Activated T-cell treated with anti-CD3 and anti-CD28 coated beads, Interleukin-2, amount 50 U/mL, for 4 hours (primary cell): Measurements from ENCODE around the gene SLC5A10. TPM values are rescaled to one million over a fixed set of nuclear protein-coding genes. Genes with fewer than 3 reads are reported as not detected.
"Not testable (repeated sequence)": the region's sequence is repeated elsewhere in the genome, so short reads cannot be mapped to it uniquely, and the experiment has no call there.

Source experiments
- ATAC-seq, 2 donors: fragments of 200-7000 bp; cut with Tn5 transposase; one replicate each; pipeline ENCODE4 v1.10.0; 2021
- DNase-seq: peaks from one replicate; pipeline ENCODE4 v3.0.0-alpha.2; 2020
- H3K27me3 Mint-ChIP-seq: one replicate; pipeline ENCODE4 v1.8.0; 2021; ENCODE audit warnings: low read depth, mixed read lengths
- H3K36me3 Mint-ChIP-seq: one replicate; pipeline ENCODE4 v1.8.0; 2022; ENCODE audit warnings: mixed read lengths; ENCODE audit not compliant: insufficient read depth
- H3K4me1 Mint-ChIP-seq: one replicate; pipeline ENCODE4 v1.8.0; 2021; ENCODE audit warnings: low read depth, mixed read lengths
- H3K4me3 Mint-ChIP-seq: one replicate; pipeline ENCODE4 v1.8.0; 2021; ENCODE audit warnings: mild to moderate bottlenecking, moderate library complexity, mixed read lengths
- H3K9me3 Mint-ChIP-seq: one replicate; pipeline ENCODE4 v1.8.0; 2021; ENCODE audit warnings: mixed read lengths
- total RNA-seq, 3 donors: library from RNA; stranded (reverse); gene quantifications; one replicate each; pipeline ENCODE4 v1.2.1, GENCODE V29; 2021

Gene SLC5A10
- total RNA-seq = not detected

DNA sequence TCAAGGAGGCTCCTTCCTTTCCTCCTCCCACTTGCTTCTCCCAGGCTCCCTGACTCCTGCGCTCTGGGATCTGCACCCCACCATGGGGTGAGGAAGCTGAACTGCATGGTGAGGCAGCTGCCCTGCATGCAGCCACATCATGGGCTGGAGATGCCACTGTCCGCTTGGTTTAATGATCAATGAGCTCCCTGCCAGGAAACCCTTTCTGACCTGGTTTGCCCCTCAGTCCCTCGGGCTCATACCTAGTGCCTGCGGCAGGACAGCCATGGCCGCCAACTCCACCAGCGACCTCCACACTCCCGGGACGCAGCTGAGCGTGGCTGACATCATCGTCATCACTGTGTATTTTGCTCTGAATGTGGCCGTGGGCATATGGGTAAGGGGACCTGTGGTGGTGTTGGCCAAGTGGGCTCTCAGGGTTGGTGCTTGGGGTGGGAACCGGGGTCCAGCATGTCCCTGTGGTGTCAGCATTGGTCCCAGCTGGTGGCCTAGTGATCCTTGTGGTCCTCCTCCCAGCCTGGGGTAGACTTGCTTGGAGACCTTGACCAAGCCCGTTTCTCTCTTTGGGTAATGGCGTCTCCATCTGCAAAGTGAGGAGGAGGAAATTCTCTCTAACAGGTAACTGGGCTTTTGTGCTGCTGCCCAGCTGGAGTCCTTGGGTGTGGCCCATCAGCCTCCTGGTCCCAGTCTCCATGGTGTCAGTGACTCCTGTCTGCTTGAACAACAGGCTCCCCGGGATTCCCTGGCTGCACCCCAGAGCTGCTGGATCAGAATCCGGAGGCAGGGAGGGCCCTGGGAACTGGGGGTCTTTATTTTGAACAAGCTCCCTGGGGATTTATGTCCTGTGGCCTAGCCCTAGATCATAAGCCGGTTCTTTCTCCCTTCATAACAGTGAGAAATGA is at the start of gene SLC5A10:
TSS of gene SLC5A10 (plus strand) at position 225 of the 902 bp plus-strand sequence. CDS start at position 266, 41 bp downstream.
- H3K4me3 Mint-ChIP-seq = no peak within 1 kb of the TSS
- H3K9me3 Mint-ChIP-seq = no peaks in the 10 kb centered on the region
- DNase-seq = no peak
- ATAC-seq = no peak
- H3K27me3 Mint-ChIP-seq = peaks cover 1% of the 10 kb centered on the region
- H3K36me3 Mint-ChIP-seq = no peaks in the 10 kb centered on the region
- peaks cover 30% of the 10 kb centered on the region for H3K4me1 Mint-ChIP-seq

DNA sequence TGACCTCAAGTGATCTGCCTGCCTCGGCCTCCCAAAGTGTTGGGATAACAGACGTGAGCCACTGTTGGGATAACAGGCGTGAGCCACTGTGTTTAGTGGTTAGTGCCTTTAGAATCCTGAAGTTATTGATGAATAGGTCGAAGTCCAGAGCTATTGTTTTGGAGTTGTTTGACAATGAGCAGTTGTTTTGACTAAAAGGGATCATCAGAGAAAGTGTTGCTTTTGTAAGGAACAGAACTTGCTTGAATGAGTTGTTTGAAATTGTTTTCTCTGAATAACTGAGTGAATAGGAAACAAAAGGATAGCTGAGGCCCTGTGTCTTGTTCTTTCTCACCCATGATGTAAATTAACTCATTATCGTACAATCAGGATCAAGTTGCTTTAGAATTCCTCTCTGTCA is 47.5 kb upstream of the SLC5A10 start:
- no peak for ATAC-seq
- H3K4me1 Mint-ChIP-seq = peaks cover 35% of the 10 kb centered on the region
- no peak overlapping the region for H3K4me3 Mint-ChIP-seq
- H3K27me3 Mint-ChIP-seq = no peaks in the 10 kb centered on the region
- no peaks in the 10 kb centered on the region for H3K9me3 Mint-ChIP-seq
- peaks cover 35% of the 10 kb centered on the region for H3K36me3 Mint-ChIP-seq
- no peak for DNase-seq

DNA sequence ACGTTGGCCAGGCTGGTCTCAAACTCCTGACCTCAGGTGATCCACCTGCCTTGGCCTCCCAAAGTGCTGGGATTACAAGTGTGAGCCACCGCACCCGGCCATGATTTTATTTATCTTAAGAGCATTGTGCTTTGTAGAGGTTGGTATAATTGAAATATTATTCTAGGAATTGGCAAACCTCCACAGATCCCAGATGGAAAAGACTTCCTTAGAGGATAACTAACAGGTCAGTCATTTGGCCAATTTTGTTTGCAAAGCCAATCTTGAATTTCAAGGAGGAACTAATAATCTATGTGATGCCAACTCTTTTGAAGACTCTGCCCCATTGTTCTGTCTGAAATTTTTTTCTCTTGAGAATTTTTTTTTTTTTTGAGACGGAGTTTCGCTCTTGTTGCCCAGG is 46.7 kb upstream of the SLC5A10 start:
- ATAC-seq (no peak), DNase-seq (no peak)
- H3K4me1 Mint-ChIP-seq = peaks cover 32% of the 10 kb centered on the region
- H3K27me3 Mint-ChIP-seq = no peaks in the 10 kb centered on the region
- H3K4me3 Mint-ChIP-seq = no peak overlapping the region
- peaks cover 35% of the 10 kb centered on the region for H3K36me3 Mint-ChIP-seq
- H3K9me3 Mint-ChIP-seq = no peaks in the 10 kb centered on the region

DNA sequence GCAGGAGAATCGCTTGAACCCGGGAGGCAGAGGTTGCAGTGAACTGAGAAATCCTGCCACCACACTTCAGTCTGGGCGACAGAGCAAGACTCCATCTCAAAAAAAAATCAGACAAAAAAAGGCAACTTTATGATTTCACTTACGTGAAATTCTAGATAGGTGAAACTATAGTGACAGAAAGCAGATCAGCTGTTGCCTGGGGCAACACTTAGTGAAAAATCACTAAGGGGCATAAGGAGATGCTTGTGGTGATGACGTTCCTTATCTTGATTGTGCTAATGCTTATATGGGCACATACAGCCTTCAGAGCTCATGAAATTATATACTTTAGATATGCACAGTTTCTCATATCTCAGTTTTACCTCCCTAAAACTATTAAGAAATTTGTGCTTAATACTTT is 41.6 kb upstream of the SLC5A10 start:
- Mint-ChIP-seq H3K36me3 (peaks cover 41% of the 10 kb centered on the region), H3K4me1 (peaks cover 2% of the 10 kb centered on the region), H3K4me3 (no peak overlapping the region), H3K9me3 (no peaks in the 10 kb centered on the region), H3K27me3 (no peaks in the 10 kb centered on the region)
- no peak for DNase-seq
- ATAC-seq = no peak

DNA sequence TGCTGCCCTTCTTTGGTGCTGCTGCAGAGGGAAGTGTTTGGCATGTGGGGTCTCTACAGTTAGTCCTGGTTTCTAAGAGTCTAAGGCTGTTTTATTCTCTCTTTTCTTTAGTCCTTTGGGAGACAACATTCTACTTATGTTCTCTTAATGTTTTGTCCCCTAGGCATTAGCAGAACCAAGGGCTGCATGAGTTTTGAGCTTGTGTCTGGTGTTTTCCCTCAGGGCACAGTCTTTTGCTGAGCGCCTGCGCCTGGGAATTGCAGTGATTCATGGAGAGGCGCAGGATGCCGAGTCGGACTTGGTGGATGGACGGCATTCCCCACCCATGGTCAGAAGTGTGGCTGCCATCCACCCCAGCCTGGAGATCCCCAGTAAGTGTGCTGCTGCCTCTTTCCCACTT is 41.1 kb upstream of the SLC5A10 start:
- Mint-ChIP-seq H3K9me3 (no peaks in the 10 kb centered on the region), H3K4me3 (no peak overlapping the region), H3K27me3 (no peaks in the 10 kb centered on the region), H3K4me1 (peaks cover 2% of the 10 kb centered on the region), H3K36me3 (peaks cover 43% of the 10 kb centered on the region)
- DNase-seq (no peak), ATAC-seq (no peak)

GRCh38 chr17:18916816-18917500 is 35.0 kb upstream of the SLC5A10 start:
- Mint-ChIP-seq H3K9me3 (no peaks in the 10 kb centered on the region), H3K4me1 (peaks cover 39% of the 10 kb centered on the region), H3K27me3 (no peaks in the 10 kb centered on the region), H3K36me3 (peaks cover 36% of the 10 kb centered on the region), H3K4me3 (no peak overlapping the region)
- peak in 1 of 2 donors; percentile 7 for ATAC-seq
- DNase-seq = no peak

DNA sequence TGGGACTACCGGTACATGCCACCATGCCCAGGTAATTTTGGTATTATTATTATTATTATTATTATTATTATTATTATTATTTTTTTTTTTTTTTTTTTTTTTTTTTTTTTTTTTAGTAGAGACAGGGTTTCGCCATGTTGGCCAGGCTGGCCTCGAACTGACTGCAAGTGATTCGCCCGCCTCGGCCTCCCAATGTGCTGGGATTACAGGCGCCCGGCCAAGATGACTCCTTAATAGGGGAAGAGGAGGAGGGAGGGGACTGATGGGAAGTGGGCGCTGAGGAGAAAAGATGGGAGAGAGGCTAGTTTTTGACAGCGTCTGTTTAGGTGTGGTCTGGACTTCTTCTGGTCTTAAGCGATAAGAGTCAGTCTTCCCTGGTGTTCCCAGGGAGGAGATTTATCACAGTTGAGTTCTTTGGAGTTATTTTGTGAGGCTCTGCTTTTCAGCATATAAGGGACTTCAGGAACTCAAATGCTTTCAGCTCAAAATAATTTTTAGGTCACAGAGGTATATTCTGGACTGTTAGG is 34.4 kb upstream of the SLC5A10 start:
- no peaks in the 10 kb centered on the region for H3K9me3 Mint-ChIP-seq
- no peak overlapping the region for H3K4me3 Mint-ChIP-seq
- DNase-seq = no peak
- ATAC-seq = no peak
- H3K4me1 Mint-ChIP-seq = peaks cover 44% of the 10 kb centered on the region
- peaks cover 30% of the 10 kb centered on the region for H3K36me3 Mint-ChIP-seq
- no peaks in the 10 kb centered on the region for H3K27me3 Mint-ChIP-seq

GRCh38 chr17:18919963-18920362 is 32.0 kb upstream of the SLC5A10 start:
- ATAC-seq (peak in 1 of 2 donors; percentile 11), DNase-seq (no peak)
- H3K4me1 Mint-ChIP-seq = peaks cover 49% of the 10 kb centered on the region
- no peak overlapping the region for H3K4me3 Mint-ChIP-seq
- peaks cover 29% of the 10 kb centered on the region for H3K36me3 Mint-ChIP-seq
- H3K27me3 Mint-ChIP-seq = no peaks in the 10 kb centered on the region
- no peaks in the 10 kb centered on the region for H3K9me3 Mint-ChIP-seq

DNA sequence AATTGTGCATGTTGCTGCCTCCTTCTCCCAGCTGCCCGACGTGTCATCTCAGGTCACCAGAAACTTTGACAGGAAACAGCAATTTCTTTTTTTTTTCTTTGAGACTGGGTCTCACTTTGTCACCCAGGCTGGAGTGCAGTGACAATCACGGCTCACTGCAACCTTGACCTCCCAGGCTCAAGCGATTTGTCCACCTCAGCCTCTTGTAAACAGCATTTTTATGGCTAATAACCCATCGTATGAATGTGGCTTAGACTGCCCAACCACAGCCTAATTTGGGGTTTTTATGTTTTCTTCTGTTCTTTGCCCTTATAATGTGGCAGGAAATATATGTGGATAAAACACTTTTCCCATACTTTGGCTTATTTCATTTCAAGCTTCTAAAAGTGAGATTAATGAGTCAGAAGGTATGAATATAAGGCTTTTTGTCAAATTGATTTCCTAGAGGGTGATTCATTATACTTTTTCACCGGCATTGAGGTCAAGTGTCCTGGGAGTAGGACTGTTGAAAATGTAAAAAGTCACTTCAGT is 31.0 kb upstream of the SLC5A10 start:
- ATAC-seq = peak; percentile 9 to 30
- H3K9me3 Mint-ChIP-seq = no peaks in the 10 kb centered on the region
- H3K4me3 Mint-ChIP-seq = peak overlapping the region; percentile 25
- DNase-seq = no peak
- H3K36me3 Mint-ChIP-seq = peaks cover 24% of the 10 kb centered on the region
- H3K27me3 Mint-ChIP-seq = no peaks in the 10 kb centered on the region
- H3K4me1 Mint-ChIP-seq = peaks cover 56% of the 10 kb centered on the region

- DNase-seq (no peak), ATAC-seq (no peak)
- Mint-ChIP-seq H3K4me3 (peak overlapping the region; percentile 25), H3K9me3 (no peaks in the 10 kb centered on the region), H3K27me3 (no peaks in the 10 kb centered on the region), H3K4me1 (peaks cover 58% of the 10 kb centered on the region), H3K36me3 (peaks cover 22% of the 10 kb centered on the region)
Observed at GRCh38 chr17:18921485-18921884, 30.5 kb upstream of the SLC5A10 start.

DNA sequence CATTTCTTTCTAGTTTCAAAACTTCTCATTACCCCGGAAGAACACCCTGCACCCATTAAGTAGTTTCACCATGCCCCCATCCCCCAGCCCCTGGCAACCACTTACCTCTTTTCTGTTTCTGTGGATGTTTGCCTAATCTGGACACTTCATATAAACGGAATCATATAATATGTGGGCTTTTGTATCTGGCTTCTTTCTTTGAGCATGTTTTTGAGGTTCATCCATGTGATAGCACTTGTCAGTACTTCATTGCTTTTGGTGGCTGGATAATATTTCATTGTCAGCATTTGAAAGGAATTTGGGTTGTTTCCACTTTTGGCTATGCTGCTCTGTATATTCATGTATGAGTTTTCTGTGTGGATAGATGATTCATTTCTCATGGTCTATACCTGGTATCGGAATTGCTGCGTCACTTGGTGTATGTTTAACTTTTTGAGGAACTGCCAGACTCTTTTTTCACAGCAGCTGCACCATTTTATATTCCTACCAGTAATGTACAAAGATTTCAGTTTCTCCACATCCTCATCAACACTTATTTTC is 30.0 kb upstream of the SLC5A10 start:
- no peaks in the 10 kb centered on the region for H3K27me3 Mint-ChIP-seq
- ATAC-seq = peak; percentile 65
- H3K4me3 Mint-ChIP-seq = no peak overlapping the region
- no peaks in the 10 kb centered on the region for H3K9me3 Mint-ChIP-seq
- H3K4me1 Mint-ChIP-seq = peaks cover 60% of the 10 kb centered on the region
- no peak for DNase-seq
- peaks cover 17% of the 10 kb centered on the region for H3K36me3 Mint-ChIP-seq

DNA sequence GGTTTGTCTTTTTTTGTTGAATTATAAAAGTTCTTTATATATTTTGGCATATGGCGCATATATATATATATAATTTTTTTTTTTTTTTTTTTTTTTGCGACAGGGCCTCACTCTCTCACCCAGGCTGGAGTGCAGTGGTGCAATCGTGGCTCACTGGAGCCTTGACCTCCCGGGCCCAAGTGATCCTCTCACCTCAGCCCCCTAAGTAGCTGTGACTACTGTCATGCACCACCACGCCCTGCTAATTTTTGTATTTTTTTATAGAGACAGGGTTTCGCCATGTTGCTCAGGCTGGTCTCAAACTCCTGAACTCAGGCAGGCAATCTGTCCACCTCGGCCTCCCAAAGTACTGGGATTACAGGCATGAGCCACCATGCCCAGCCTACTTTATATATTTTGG is 29.4 kb upstream of the SLC5A10 start:
- not testable (repeated sequence) for DNase-seq, H3K9me3 Mint-ChIP-seq, H3K27me3 Mint-ChIP-seq, ATAC-seq, H3K4me3 Mint-ChIP-seq
- H3K4me1 Mint-ChIP-seq = peaks cover 57% of the 10 kb centered on the region
- peaks cover 14% of the 10 kb centered on the region for H3K36me3 Mint-ChIP-seq

DNA sequence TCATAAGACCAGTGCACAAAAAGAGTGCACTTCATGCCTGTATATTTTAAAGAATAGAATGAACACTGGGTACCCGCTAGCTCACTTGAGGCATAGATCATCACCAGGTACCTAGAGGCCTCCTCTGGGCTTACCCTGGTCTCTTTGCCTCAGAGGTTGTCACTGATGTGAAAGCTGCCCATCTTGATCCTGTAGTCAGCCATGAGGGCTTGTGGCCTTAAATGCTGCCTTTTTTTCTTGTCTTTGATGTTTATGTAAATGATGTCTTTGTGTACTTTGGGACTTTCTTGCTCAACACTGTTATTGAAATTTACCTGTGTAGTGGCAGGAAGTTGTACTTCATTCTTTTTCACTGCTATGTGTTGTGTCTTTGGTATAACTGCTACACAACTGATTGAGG is 26.8 kb upstream of the SLC5A10 start:
- no peak for DNase-seq
- Mint-ChIP-seq H3K9me3 (no peaks in the 10 kb centered on the region), H3K4me3 (no peak overlapping the region), H3K4me1 (peaks cover 37% of the 10 kb centered on the region), H3K36me3 (peaks cover 17% of the 10 kb centered on the region), H3K27me3 (no peaks in the 10 kb centered on the region)
- no peak for ATAC-seq

DNA sequence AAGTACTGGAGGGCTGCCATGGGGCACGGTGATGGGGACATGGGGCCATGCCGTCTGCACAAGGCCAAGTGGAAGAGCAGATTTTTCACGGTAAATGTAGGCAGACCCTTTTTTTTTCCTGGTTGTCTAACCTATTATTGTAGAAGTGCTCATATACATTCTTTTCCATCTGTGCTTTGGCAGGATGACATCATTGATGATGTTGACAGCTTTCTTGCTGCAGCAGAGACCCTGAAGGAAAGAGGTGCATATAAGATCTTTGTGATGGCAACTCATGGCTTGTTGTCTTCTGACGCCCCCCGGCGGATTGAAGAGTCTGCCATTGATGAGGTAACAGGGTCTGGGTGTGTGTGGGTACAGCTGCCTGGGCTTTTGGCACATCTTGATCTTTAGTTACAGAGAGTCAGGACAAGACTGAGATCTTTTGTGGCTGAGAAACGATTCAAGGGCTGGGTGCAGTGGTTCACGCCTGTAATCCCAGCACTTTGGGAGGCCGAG is 23.3 kb upstream of the SLC5A10 start:
- no peak for DNase-seq
- Mint-ChIP-seq H3K36me3 (peaks cover 19% of the 10 kb centered on the region), H3K4me3 (no peak overlapping the region), H3K27me3 (no peaks in the 10 kb centered on the region), H3K9me3 (no peaks in the 10 kb centered on the region), H3K4me1 (peaks cover 25% of the 10 kb centered on the region)
- no peak for ATAC-seq
